ENCODE measurements around the gene IL22RA2. TPM values are rescaled to one million over a fixed set of nuclear protein-coding genes. Genes with fewer than 3 reads are reported as not detected.
A peak's percentile ranks its signal among the peaks of the same experiment; 100 is the strongest.
"Not testable (repeated sequence)": the region's sequence is repeated elsewhere in the genome, so short reads cannot be mapped to it uniquely, and the experiment has no call there.

IL22RA2 gene
- total and polyA plus RNA-seq, 9 of the 15 experiments (the other 6 are each of a cell fraction or from before 2014, with no cell fraction given), result 0.03 TPM; not detected in 8

- CTCF ChIA-PET (ENCODE audit: low intra/inter-chr PET ratio), result no interaction called here
- intact Hi-C loops (cut with micrococcal nuclease), result no loop called here
- H3K9ac ChIP-seq (ENCODE audit: insufficient read depth in 1 of 2, low read depth in 2 of 2, low read length in 2 of 2), result no peak overlapping the region
- no peak overlapping the region for H2AFZ ChIP-seq (ENCODE audit: low read depth, low read length)
- no peak overlapping the region for H3K27ac ChIP-seq (ENCODE audit: extremely low read depth, low read depth, low read length)
- DNase-seq (ENCODE audit: extremely low read depth in 1 of 4, low spot score in 3 of 4), result no peak
- H3K79me2 ChIP-seq (ENCODE audit: control insufficient read depth, insufficient read depth, low read length), result peaks cover 35% of the 10 kb centered on the region
- peaks cover 37% of the 10 kb centered on the region; the same call in 2 of the 3 replicates for H3K36me3 ChIP-seq (ENCODE audit: control insufficient read depth, insufficient read depth, low read length)
- no TSS peak for BruUV-seq (replicated peaks)
- no peak for ATAC-seq
- no peaks in the 10 kb centered on the region for H3K27me3 ChIP-seq (ENCODE audit: control insufficient read depth in 2 of 2, insufficient read depth in 2 of 2, low read length in 2 of 2)
- POLR2A ChIA-PET, result interaction anchor here (0.6 to 1.1 kb wide), 4 partner anchors 9 to 41 kb away, joined by 3 to 5 read pairs (median 3); no protein-coding TSS in a partner anchor
- H3K4me3 ChIP-seq, result no peak overlapping the region
- WGBS (ENCODE audit: insufficient coverage, low coverage, missing lambda C conversion rate), result 95% methylated on average over 7 of the region's 7 CpGs
- H4K20me1 ChIP-seq (replicated peaks; ENCODE audit: control insufficient read depth, insufficient read depth, low read length), result no peaks in the 10 kb centered on the region
- FAIRE-seq, result no peak
- H3K9me1 ChIP-seq (ENCODE audit: control insufficient read depth, insufficient read depth, low read length), result no peaks in the 10 kb centered on the region
- in situ Hi-C loops (cut with MboI), result no loop called here
- H3K4me1 ChIP-seq (replicated peaks in 1 of 2; ENCODE audit: control insufficient read depth in 2 of 2, insufficient read depth in 2 of 2, low read length in 2 of 2), result no peaks in the 10 kb centered on the region; a peak in 1 of 5 replicates
- TF ChIP-seq ZFP36 (IDR thresholded peaks at IDR 0.05; ENCODE audit: low read depth, low read length, partially characterized antibody) (peak; percentile 41), ZNF165 (CRISPR knock-in tag; IDR thresholded peaks at IDR 0.05; ENCODE audit: borderline replicate concordance) (no peak)
- no peak overlapping the region for H3K4me2 ChIP-seq (ENCODE audit: insufficient read depth, low read length)
- no peaks in the 10 kb centered on the region; the same call in 1 of the 2 replicates for H3K9me3 ChIP-seq (replicated peaks; ENCODE audit: control insufficient read depth, insufficient read depth, low read depth, low read length)
Observed at GRCh38 chr6:137208279-137208678, 34.8 kb upstream of the IL22RA2 start.

DNA sequence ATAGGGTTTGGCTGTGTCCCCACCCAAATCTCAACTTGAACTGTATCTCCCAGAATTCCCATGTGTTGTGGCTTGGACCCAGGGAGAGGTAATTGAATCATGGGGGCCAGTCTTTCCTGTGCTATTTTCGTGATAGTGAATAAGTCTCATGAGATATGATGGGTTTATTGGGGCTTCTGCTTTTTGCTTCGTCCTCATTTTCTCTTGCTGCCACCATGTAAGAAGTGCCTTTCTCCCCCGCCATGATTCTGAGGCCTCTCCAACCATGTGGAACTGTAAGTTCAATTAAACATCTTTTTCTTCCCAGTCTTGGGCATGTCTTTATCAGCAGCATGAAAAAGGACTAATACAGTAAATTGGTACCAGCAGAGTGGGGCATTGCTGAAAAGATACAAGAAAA, 34.0 kb upstream of the IL22RA2 start:
- H3K4me3 ChIP-seq; BruUV-seq (replicated peaks); CTCF ChIA-PET (ENCODE audit: low intra/inter-chr PET ratio); H3K4me2 ChIP-seq (ENCODE audit: insufficient read depth, low read length); ATAC-seq; H3K9me3 ChIP-seq (replicated peaks; ENCODE audit: control insufficient read depth, insufficient read depth, low read depth, low read length); H3K9ac ChIP-seq (ENCODE audit: insufficient read depth in 1 of 2, low read depth in 2 of 2, low read length in 2 of 2); DNase-seq (ENCODE audit: extremely low read depth in 1 of 4, low spot score in 3 of 4); H3K27me3 ChIP-seq (ENCODE audit: control insufficient read depth in 2 of 2, insufficient read depth in 2 of 2, low read length in 2 of 2); in situ Hi-C loops (cut with MboI); H2AFZ ChIP-seq (ENCODE audit: low read depth, low read length); H3K27ac ChIP-seq (ENCODE audit: extremely low read depth, low read depth, low read length); H3K9me1 ChIP-seq (ENCODE audit: control insufficient read depth, insufficient read depth, low read length); FAIRE-seq; H4K20me1 ChIP-seq (replicated peaks; ENCODE audit: control insufficient read depth, insufficient read depth, low read length); H3K4me1 ChIP-seq (replicated peaks in 1 of 2; ENCODE audit: control insufficient read depth in 2 of 2, insufficient read depth in 2 of 2, low read length in 2 of 2); POLR2A ChIA-PET; intact Hi-C loops (cut with micrococcal nuclease): not testable (repeated sequence)
- 59% methylated on average over 3 of the region's 3 CpGs for WGBS (ENCODE audit: insufficient coverage, low coverage, missing lambda C conversion rate)
- TF ChIP-seq ZFP36 (IDR thresholded peaks at IDR 0.05; ENCODE audit: low read depth, low read length, partially characterized antibody) (peak; percentile 48), ZNF766 (CRISPR knock-in tag; conservative IDR thresholded peaks at IDR 0.05) (peak; percentile 60; the same call in 1 of the 2 replicates)
- H3K36me3 ChIP-seq (ENCODE audit: control insufficient read depth, insufficient read depth, low read length), result peaks cover 45% of the 10 kb centered on the region; the same call in 2 of the 3 replicates
- H3K79me2 ChIP-seq (ENCODE audit: control insufficient read depth, insufficient read depth, low read length), result peaks cover 27% of the 10 kb centered on the region

Measured in K562 (cell line).